Panc1 (cell line): ENCODE results near the gene HEATR5B. TPM values are rescaled to one million over a fixed set of nuclear protein-coding genes. Genes with fewer than 3 reads are reported as not detected.

Experiments used
- ATAC-seq: fragments of 200-7000 bp; cut with Tn5 transposase; 2 replicates; pipeline ENCODE4 v1.9.1; 2020; ENCODE audit warnings: mild to moderate bottlenecking, moderate library complexity
- BruUV-seq: library from RNA; stranded (reverse); fragments of 400-500 nt; replicated peaks from 2 replicates; lab custom pipeline; 2021; lab: Mats Ljungman, UMichigan
- CTCF ChIA-PET: fragments of 300-600 bp; sonication (Branson Sonifier 250); formaldehyde crosslinking; loops from one replicate; lab custom pipeline; 2022; ENCODE audit warnings: antibody characterized with exemption; lab: Charles Lee
- POLR2A ChIA-PET: fragments of 300-600 bp; sonication (Branson Sonifier 250); formaldehyde crosslinking; loops from one replicate; lab custom pipeline; 2022; ENCODE audit warnings: antibody characterized with exemption; lab: Charles Lee
- DNase-seq: peaks from one replicate; pipeline ENCODE4 v3.0.0-alpha.2; 2010; ENCODE audit warnings: low read depth, low spot score
- H3K27ac ChIP-seq: 2 replicates; pipeline ENCODE4 v1.5.1; 2011; ENCODE audit warnings: mild to moderate bottlenecking, low read length, inconsistent platforms
- H3K27me3 ChIP-seq: fragments of 200-500 bp; sonication (Bioruptor generic); 2 replicates; pipeline ENCODE4 v1.6.0; 2014; ENCODE audit warnings: low read length, inconsistent platforms; ENCODE audit not compliant: control insufficient read depth, insufficient read depth
- H3K36me3 ChIP-seq: fragments of 200-500 bp; sonication (Bioruptor generic); 2 replicates; pipeline ENCODE4 v1.5.1; 2014; ENCODE audit warnings: inconsistent platforms, mild to moderate bottlenecking, low read length, moderate library complexity; ENCODE audit not compliant: control insufficient read depth, insufficient read depth
- H3K4me1 ChIP-seq: 2 replicates; pipeline ENCODE4 v1.5.1; 2011; ENCODE audit warnings: inconsistent platforms, mild to moderate bottlenecking, low read length, moderate library complexity; ENCODE audit not compliant: control insufficient read depth, insufficient read depth
- H3K4me3 ChIP-seq, 2 experiments: 2 replicates each; pipeline ENCODE4 v1.5.1; 2011 to 2012; ENCODE audit warnings: low read depth in 2 of 2, low read length in 2 of 2, mild to moderate bottlenecking in 2 of 2, inconsistent platforms in 1 of 2, moderate library complexity in 1 of 2
- H3K9me3 ChIP-seq: fragments of 200-500 bp; sonication (Bioruptor generic); 2 replicates; pipeline ENCODE4 v1.5.1; 2014; ENCODE audit warnings: low read depth, mild to moderate bottlenecking, inconsistent platforms, low read length, moderate library complexity; ENCODE audit not compliant: control insufficient read depth, insufficient read depth
- CTCF ChIP-seq: fragments of 450-650 bp; IDR thresholded peaks from 2 replicates; pipeline ENCODE4 v1.5.1; 2017; ENCODE audit warnings: mild to moderate bottlenecking
- POLR2AphosphoS5 ChIP-seq: IDR thresholded peaks from 2 replicates; pipeline ENCODE4 v1.6.1; 2012; ENCODE audit warnings: mild to moderate bottlenecking, low read depth, low read length, moderate library complexity
- REST ChIP-seq, 2 experiments: IDR thresholded peaks; 2 replicates each; pipeline ENCODE4 v1.6.1; 2011 to 2012; ENCODE audit warnings: low read depth in 2 of 2, control low read depth in 1 of 2, low read length in 1 of 2, mild to moderate bottlenecking in 1 of 2, moderate library complexity in 1 of 2; ENCODE audit not compliant: insufficient read depth in 1 of 2
- SIN3A ChIP-seq: IDR thresholded peaks from 2 replicates; pipeline ENCODE4 v1.6.1; 2012; ENCODE audit warnings: low read depth, mild to moderate bottlenecking, low read length, moderate library complexity, borderline replicate concordance; ENCODE audit not compliant: insufficient read depth
- TCF7L2 ChIP-seq: IDR thresholded peaks from 2 replicates; pipeline ENCODE4 v1.6.1; 2011; ENCODE audit warnings: mild to moderate bottlenecking, low read depth, low read length, inconsistent platforms
- in situ Hi-C: cut with HindIII; loops from 2 replicates; pipeline ENCODE4 v1.10.0; 2016; ENCODE audit warnings: low sequenced_read_pairs, low pct_unique_long_range_greater_than_20kb
- intact Hi-C: fragments of 100-400 bp; cut with micrococcal nuclease; formaldehyde crosslinking; loops from one replicate; pipeline ENCODE4 v1.10.0; 2022; ENCODE audit not compliant: unreplicated experiment
- total RNA-seq: library from RNA; stranded (reverse); gene quantifications from one replicate; pipeline ENCODE4 v1.2.1, GENCODE V29; 2021; ENCODE audit not compliant: unreplicated experiment

The HEATR5B gene
- total RNA-seq, 1 experiment from 2014 or later, result 13.6 TPM

- no peaks in the 10 kb centered on the region for H3K9me3 ChIP-seq
Measured at GRCh38 chr2:36973320-36973719, 110.9 kb downstream of the HEATR5B start.

GRCh38 chr2:36971990-36972389, 112.2 kb downstream of the HEATR5B start:
- H3K27ac ChIP-seq, result no peak overlapping the region
- POLR2A ChIA-PET, result no interaction called here
- TF ChIP-seq SIN3A, result no peak
- TF ChIP-seq CTCF, result no peak
- TF ChIP-seq POLR2AphosphoS5, result no peak
- TF ChIP-seq TCF7L2, result no peak
- no peak for TF ChIP-seq REST (IDR thresholded peaks at IDR 0.05; ENCODE audit: insufficient read depth in 1 of 2, low read depth in 2 of 2, low read length in 1 of 2)
- H3K36me3 ChIP-seq, result no peaks in the 10 kb centered on the region
- in situ Hi-C loops, result no loop called here
- no peaks in the 10 kb centered on the region for H3K9me3 ChIP-seq
- BruUV-seq, result no TSS peak
- no peaks in the 10 kb centered on the region for H3K27me3 ChIP-seq
- DNase-seq (no peak), ATAC-seq (no peak)
- intact Hi-C loops, result no loop called here
- no peak overlapping the region for H3K4me3 ChIP-seq
- H3K4me1 ChIP-seq, result peaks cover 11% of the 10 kb centered on the region
- CTCF ChIA-PET, result no interaction called here

More at GRCh38 chr2:36973320-36973719, 110.9 kb downstream of the HEATR5B start:
- Histone ChIP-seq H3K4me1 (peaks cover under 1% of the 10 kb centered on the region; the same call in 1 of the 2 replicates), H3K27ac (no peak overlapping the region), H3K4me3 (no peak overlapping the region), H3K27me3 (no peaks in the 10 kb centered on the region), H3K36me3 (no peaks in the 10 kb centered on the region)
- no peak for ATAC-seq
- BruUV-seq, result no TSS peak
- POLR2A ChIA-PET, result interaction anchor here (0.6 kb wide), 1 partner anchor 78 kb away, joined by 7 read pairs; no protein-coding TSS in a partner anchor
- CTCF ChIA-PET, result no interaction called here
- intact Hi-C loops, result no loop called here
- no peak for DNase-seq
- no peak for TF ChIP-seq TCF7L2
- no peak for TF ChIP-seq REST (IDR thresholded peaks at IDR 0.05; ENCODE audit: insufficient read depth in 1 of 2, low read depth in 2 of 2, low read length in 1 of 2)
- in situ Hi-C loops, result no loop called here
